GM18870 (cell line): ENCODE measurements around the gene SEC11A.

ENCODE experiments used
- ATAC-seq: cut with Tn5 transposase; IDR thresholded peaks from one replicate; pipeline ENCODE4 v1.9.1; 2021; ENCODE audit warnings: moderate library complexity; ENCODE audit not compliant: unreplicated experiment

The SEC11A gene

GRCh38 chr15:84685304-84685703 is 30.6 kb downstream of the SEC11A start:
- no peak for ATAC-seq

- no peak for ATAC-seq
These were observed 31.8 kb downstream of the SEC11A start for GRCh38 chr15:84684092-84684491.

GRCh38 chr15:84681831-84682230 is 34.1 kb downstream of the SEC11A start:
- no peak for ATAC-seq

GRCh38 chr15:84671211-84671610 is 44.7 kb downstream of the SEC11A start:
- no peak for ATAC-seq

- no peak for ATAC-seq
These were observed 46.2 kb downstream of the SEC11A start for GRCh38 chr15:84669726-84670125.

GRCh38 chr15:84668221-84668982 is 47.5 kb downstream of the SEC11A start:
- no peak for ATAC-seq

- no peak for ATAC-seq
These were observed 49.6 kb downstream of the SEC11A start for GRCh38 chr15:84666373-84666772.

- ATAC-seq = no peak
These were observed 54.9 kb downstream of the SEC11A start for GRCh38 chr15:84661001-84661400.

GRCh38 chr15:84659904-84660781 is 55.8 kb downstream of the SEC11A start:
- no peak for ATAC-seq

GRCh38 chr15:84658788-84659411 is 57.0 kb downstream of the SEC11A start:
- ATAC-seq = no peak

- ATAC-seq = peak; percentile 41
These were observed 57.7 kb downstream of the SEC11A start, which contains the start of gene NMB for GRCh38 chr15:84658080-84658787. TSS of gene NMB (minus strand) at chr15:84658199. CDS start at chr15:84658152, 47 bp downstream.

GRCh38 chr15:84657748-84658079 is 58.2 kb downstream of the SEC11A start:
- no peak for ATAC-seq

GRCh38 chr15:84656972-84657371 is 59.0 kb downstream of the SEC11A start:
- ATAC-seq = no peak

GRCh38 chr15:84654689-84655453 is 61.1 kb downstream of the SEC11A start:
- ATAC-seq = no peak

GRCh38 chr15:84653910-84654688 is 61.8 kb downstream of the SEC11A start, which contains the start of gene WDR73:
TSS of gene WDR73 (minus strand) at chr15:84654283. CDS start at chr15:84654274, 9 bp downstream.
- ATAC-seq = peak; percentile 64

- ATAC-seq = no peak
These were observed 62.4 kb downstream of the SEC11A start for GRCh38 chr15:84653584-84653909.

- no peak for ATAC-seq
These were observed 66.2 kb downstream of the SEC11A start for GRCh38 chr15:84649706-84650105.

- no peak for ATAC-seq
These were observed 67.4 kb downstream of the SEC11A start for GRCh38 chr15:84648539-84648938.

GRCh38 chr15:84647726-84648125 is 68.2 kb downstream of the SEC11A start:
- no peak for ATAC-seq
